Measurements from ENCODE around the gene MYO3B.

DNA sequence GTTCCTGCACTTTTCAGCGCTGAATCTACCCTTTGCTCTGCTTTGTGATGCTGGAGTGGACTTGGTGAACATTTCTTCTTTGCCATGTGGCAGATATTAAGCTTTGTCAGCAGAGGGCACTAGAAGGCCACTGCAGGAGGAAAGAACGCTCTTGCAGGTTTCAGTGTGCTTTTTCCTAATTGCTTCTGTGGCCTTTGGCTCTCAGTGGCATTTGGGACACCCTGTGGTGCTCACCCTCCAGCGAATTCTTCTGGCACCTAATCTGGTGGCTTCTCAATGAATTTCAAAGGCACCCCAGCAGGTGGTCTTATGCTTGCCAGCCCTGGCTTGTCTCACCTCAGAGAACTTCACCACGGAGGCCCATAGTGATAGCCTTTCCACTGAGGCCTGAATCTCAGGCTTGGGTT lies 146.7 kb downstream of the MYO3B start:
- TF ChIP-seq POLR2A (IDR thresholded peaks at IDR 0.05; ENCODE audit: low read length) (no peak), GATA1 (IDR thresholded peaks at IDR 0.05; ENCODE audit: low read depth, low read length) (no peak)
